ENCODE data around the gene CORT. TPM values are rescaled to one million over a fixed set of nuclear protein-coding genes. Genes with fewer than 3 reads are reported as not detected.

Gene CORT
- total and polyA plus RNA-seq, 2 donors (not counting 1 experiment from before 2014, with no cell fraction given): 0.52 TPM; not detected in 1

- no peak overlapping the region for H3K27ac Mint-ChIP-seq
- Histone ChIP-seq H3K4me3 (ENCODE audit: control extremely low read depth in 1 of 5, extremely low read depth in 1 of 5, insufficient read depth in 1 of 5, low read depth in 2 of 5, low read length in 4 of 5) (no peak overlapping the region), H3K9me3 (ENCODE audit: control extremely low read depth in 1 of 3, control insufficient read depth in 2 of 3, insufficient read depth in 1 of 3, low read length in 2 of 3) (no peaks in the 10 kb centered on the region), H3K36me3 (replicated peaks in 1 of 2; ENCODE audit: control extremely low read depth in 1 of 2, control insufficient read depth in 1 of 2, extremely low read depth in 1 of 2, insufficient read depth in 2 of 2, low read length in 1 of 2) (peaks cover 1 to 9% of the 10 kb centered on the region in 2 experiments), H3K4me2 (replicated peaks; ENCODE audit: low read depth, low read length, poor library complexity, severe bottlenecking) (no peak overlapping the region), H3K4me1 (ENCODE audit: control insufficient read depth in 2 of 2, insufficient read depth in 2 of 2, low read length in 2 of 2) (peaks cover 12 to 18% of the 10 kb centered on the region in 2 donors), H3K79me2 (ENCODE audit: control insufficient read depth, insufficient read depth, low read length) (peaks cover 94% of the 10 kb centered on the region), H3K27me3 (replicated peaks in 1 of 4; ENCODE audit: control extremely low read depth in 1 of 4, control insufficient read depth in 3 of 4, insufficient read depth in 4 of 4, low read length in 3 of 4) (no peaks in the 10 kb centered on the region), H3K27ac (ENCODE audit: low read length in 2 of 2) (no peak overlapping the region), H4K20me1 (ENCODE audit: control insufficient read depth, insufficient read depth, low read length, poor library complexity, severe bottlenecking) (peaks cover 4% of the 10 kb centered on the region), H3K9ac (ENCODE audit: low read length) (no peak overlapping the region), H2AFZ (ENCODE audit: insufficient read depth, low read depth, low read length, poor library complexity, severe bottlenecking) (no peak overlapping the region)
- intact Hi-C loops (cut with micrococcal nuclease): no loop called here
- ChIA-PET POLR2A (interaction anchor here (0.7 kb wide), 1 partner anchor 515 kb away, joined by 3 read pairs; no protein-coding TSS in a partner anchor), CTCF (interaction anchor here (6.3 kb wide), 1 partner anchor 9 kb away, joined by 55 read pairs; no protein-coding TSS in a partner anchor)
- peaks cover 31% of the 10 kb centered on the region for H3K4me1 Mint-ChIP-seq
- TF ChIP-seq EZH2 (IDR thresholded peaks at IDR 0.05; ENCODE audit: borderline replicate concordance, insufficient read depth, low read depth, low read length, poor library complexity, severe bottlenecking) (no peak), CTCF (IDR thresholded peaks at IDR 0.05) (no peak)
- DNase-seq (no peak), ATAC-seq (ENCODE audit: low read depth) (no peak)
- 93% methylated on average over 7 of the region's 7 CpGs for WGBS (ENCODE audit: insufficient coverage)
- no peak overlapping the region for H3K4me3 Mint-ChIP-seq
- H3K27me3 Mint-ChIP-seq: no peaks in the 10 kb centered on the region
- H3K9me3 Mint-ChIP-seq (ENCODE audit: insufficient read depth): no peaks in the 10 kb centered on the region
Observed at GRCh38 chr1:10497109-10497508, 47.3 kb downstream of the CORT start.

GRCh38 chr1:10498231-10498630 is 48.4 kb downstream of the CORT start:
- no peak overlapping the region for H3K9ac ChIP-seq (ENCODE audit: low read length)
- Mint-ChIP-seq H3K27me3 (no peaks in the 10 kb centered on the region), H3K4me3 (no peak overlapping the region), H3K27ac (no peak overlapping the region), H3K9me3 (ENCODE audit: insufficient read depth) (no peaks in the 10 kb centered on the region), H3K4me1 (peaks cover 28% of the 10 kb centered on the region)
- POLR2A ChIA-PET: no interaction called here
- ATAC-seq (ENCODE audit: low read depth) (no peak), DNase-seq (no peak)
- H3K9me3 ChIP-seq (ENCODE audit: control extremely low read depth in 1 of 3, control insufficient read depth in 2 of 3, insufficient read depth in 1 of 3, low read length in 2 of 3): no peaks in the 10 kb centered on the region
- no peak overlapping the region for H2AFZ ChIP-seq (ENCODE audit: insufficient read depth, low read depth, low read length, poor library complexity, severe bottlenecking)
- H4K20me1 ChIP-seq (ENCODE audit: control insufficient read depth, insufficient read depth, low read length, poor library complexity, severe bottlenecking): peaks cover 4% of the 10 kb centered on the region
- CTCF ChIA-PET: interaction anchor here (0.6 to 6.3 kb wide), 3 partner anchors 8 to 56 kb away, joined by 3 to 55 read pairs (median 3); no protein-coding TSS in a partner anchor
- TF ChIP-seq CTCF (IDR thresholded peaks at IDR 0.05) (no peak), EZH2 (IDR thresholded peaks at IDR 0.05; ENCODE audit: borderline replicate concordance, insufficient read depth, low read depth, low read length, poor library complexity, severe bottlenecking) (no peak)
- H3K4me2 ChIP-seq (replicated peaks; ENCODE audit: low read depth, low read length, poor library complexity, severe bottlenecking): no peak overlapping the region
- H3K36me3 ChIP-seq (replicated peaks in 1 of 2; ENCODE audit: control extremely low read depth in 1 of 2, control insufficient read depth in 1 of 2, extremely low read depth in 1 of 2, insufficient read depth in 2 of 2, low read length in 1 of 2): peaks cover 1 to 9% of the 10 kb centered on the region in 2 experiments
- peaks cover 12 to 18% of the 10 kb centered on the region in 2 donors for H3K4me1 ChIP-seq (ENCODE audit: control insufficient read depth in 2 of 2, insufficient read depth in 2 of 2, low read length in 2 of 2)
- H3K27me3 ChIP-seq (replicated peaks in 1 of 4; ENCODE audit: control extremely low read depth in 1 of 4, control insufficient read depth in 3 of 4, insufficient read depth in 4 of 4, low read length in 3 of 4): no peaks in the 10 kb centered on the region
- intact Hi-C loops (cut with micrococcal nuclease): no loop called here
- no peak overlapping the region for H3K4me3 ChIP-seq (ENCODE audit: control extremely low read depth in 1 of 5, extremely low read depth in 1 of 5, insufficient read depth in 1 of 5, low read depth in 2 of 5, low read length in 4 of 5)
- H3K27ac ChIP-seq (ENCODE audit: low read length in 2 of 2): no peak overlapping the region
- peaks cover 90% of the 10 kb centered on the region for H3K79me2 ChIP-seq (ENCODE audit: control insufficient read depth, insufficient read depth, low read length)
- 96% methylated on average over 4 of the region's 8 CpGs for WGBS (ENCODE audit: insufficient coverage)

Other genes starting within 250 kb of the CORT start
- 16.4 and 17.1 TPM in 2 replicates for gene KIF1B, start 239.5 kb upstream of the CORT start, total RNA-seq
- gene KIF1B, start 239.5 kb upstream of the CORT start, polyA plus RNA-seq: 3.1 and 3.5 TPM in 2 replicates
- 56.7 and 58.3 TPM in 2 replicates for gene PGD, start 51.0 kb upstream of the CORT start, total RNA-seq
- 13.7 and 14.0 TPM in 2 replicates for gene PGD, start 51.0 kb upstream of the CORT start, polyA plus RNA-seq
- gene CENPS, start 19.6 kb upstream of the CORT start, total RNA-seq: 7.2 and 10.9 TPM in 2 replicates
- gene CENPS, start 19.6 kb upstream of the CORT start, polyA plus RNA-seq: 2.9 and 3.1 TPM in 2 replicates
- gene DFFA, start 22.5 kb downstream of the CORT start, total RNA-seq: 28.2 and 30.7 TPM in 2 replicates
- 11.0 and 12.0 TPM in 2 replicates for gene DFFA, start 22.5 kb downstream of the CORT start, polyA plus RNA-seq
- gene PEX14, start 24.9 kb downstream of the CORT start, total RNA-seq: 19.3 and 21.3 TPM in 2 replicates
- 14.1 and 14.2 TPM in 2 replicates for gene PEX14, start 24.9 kb downstream of the CORT start, polyA plus RNA-seq

Data from B cell (primary cell).